Spleen (tissue), 11 donors: ENCODE measurements around the gene DCAF6. TPM values are rescaled to one million over a fixed set of nuclear protein-coding genes. Genes with fewer than 3 reads are reported as not detected.

ENCODE experiments used
- DNase-seq: peaks from one replicate; pipeline ENCODE4 v3.0.0-alpha.2; 2020
- H3K27ac ChIP-seq, 8 donors: fragments of 200-600 bp; sonication (generic) in 7 of 8; 1 replicate in 4 of 8; 2 replicates in 4 of 8; pipeline versions ENCODE4 v1.5.0 to v1.8.0; 2016 to 2021; ENCODE audit warnings: inconsistent platforms in 4 of 8, mild to moderate bottlenecking in 4 of 8, moderate library complexity in 1 of 8
- H3K27me3 ChIP-seq, 7 donors: fragments of 200-600 bp; sonication (generic) in 6 of 7; replicated peaks in 1 of 7; 1 replicate in 4 of 7; 2 replicates in 3 of 7; pipeline versions ENCODE4 v1.5.0 to v1.8.0; 2016 to 2021; ENCODE audit warnings: inconsistent platforms in 3 of 7, mild to moderate bottlenecking in 1 of 7
- H3K36me3 ChIP-seq, 6 donors: fragments of 200-600 bp; sonication (generic) in 5 of 6; 1 replicate in 4 of 6; 2 replicates in 2 of 6; pipeline versions ENCODE4 v1.5.0 to v1.8.0; 2016 to 2021; ENCODE audit warnings: inconsistent platforms in 2 of 6
- H3K4me1 ChIP-seq, 6 donors: fragments of 200-600 bp; sonication (generic) in 5 of 6; 1 replicate in 3 of 6; 2 replicates in 3 of 6; pipeline versions ENCODE4 v1.5.0 to v1.8.0; 2016 to 2021; ENCODE audit warnings: inconsistent platforms in 3 of 6
- H3K4me3 ChIP-seq, 8 donors: fragments of 200-600 bp; sonication (generic) in 7 of 8; 1 replicate in 4 of 8; 2 replicates in 4 of 8; pipeline versions ENCODE4 v1.5.0 to v1.8.0; 2016 to 2021; ENCODE audit warnings: inconsistent platforms in 4 of 8, mild to moderate bottlenecking in 4 of 8, moderate library complexity in 2 of 8
- H3K9me3 ChIP-seq, 8 donors: fragments of 200-600 bp; sonication (generic) in 7 of 8; 1 replicate in 4 of 8; 2 replicates in 4 of 8; pipeline versions ENCODE4 v1.5.0 to v1.8.0; 2016 to 2021; ENCODE audit warnings: inconsistent platforms in 4 of 8
- CTCF ChIP-seq, 11 experiments: fragments of 200-600 bp in 7 of 11; fragments of 450-650 bp in 4 of 11; sonication (generic) in 4 of 11; IDR thresholded peaks in 8 of 11; conservative IDR thresholded peaks in 3 of 11; 1 replicate in 7 of 11; 2 replicates in 4 of 11; pipeline versions ENCODE4 v1.4.0 to v1.8.0; 2016 to 2021; ENCODE audit warnings: antibody characterized with exemption in 11 of 11, inconsistent platforms in 4 of 11, mild to moderate bottlenecking in 1 of 11
- POLR2A ChIP-seq, 3 donors: fragments of 450-650 bp; IDR thresholded peaks; one replicate each; pipeline ENCODE4 v1.5.1; 2017; ENCODE audit warnings: antibody characterized with exemption in 3 of 3, mild to moderate bottlenecking in 1 of 3
- POLR2AphosphoS5 ChIP-seq, 3 donors: sonication (generic); formaldehyde crosslinking; IDR thresholded peaks; one replicate each; pipeline ENCODE4 v1.5.1; 2017; ENCODE audit warnings: antibody characterized with exemption in 3 of 3
- WGBS, 5 donors: extraction: QIAGEN DNeasy Blood & Tissue Kit in 3 of 5; methylation state at CpG; one replicate each; pipeline versions ENCODE4 v1.1.5 to v1.1.7; 2013 to 2018; 5-methylcytosine and 5-hydroxymethylcytosine counted together
- intact Hi-C: fragments of 100-400 bp; cut with DNase I; formaldehyde crosslinking; loops from one replicate; pipeline ENCODE4 v1.15.0; 2023; ENCODE audit warnings: low total_unique reads
- polyA plus RNA-seq, 3 donors: library from polyadenylated mRNA; stranded (reverse); fragments of 200-250 nt; gene quantifications; one replicate each; pipeline ENCODE4 v1.2.1, GENCODE V29; 2013
- total RNA-seq, 7 donors: library from RNA; depleted of rRNA in 3 of 7; stranded (reverse); fragments of >200 nt in 3 of 7; fragmentation: NEBNext Ultra II Directional in 4 of 7; extraction: Animal tissue kit (Norgen Biotek cat#: 25700) in 4 of 7; gene quantifications; one replicate each; pipeline versions ENCODE4 v1.1.0 to v1.2.1, GENCODE V29; 2016 to 2021
- donor health status: healthy with polysubstance abuse.
- donor health status: DM: no; HTN: no; CAD: no; lungs with moderate emphysema.
- donor health status: DM: no; HTN: no; CAD: no.
- donor health status: Bipolar disorder and iron deficiency.
- donor health status: healthy.
- donor health status: DM: no; HTN: no; CAD: no.
- donor health status: DM: yes; HTN: yes; CAD: no.

DCAF6 gene
- total and polyA plus RNA-seq, 10 donors: 19.2 to 76.6 (median 43.6) TPM

- WGBS, 5 donors: 96 to 99% (median 97%) methylated on average over 2 of the region's 2 CpGs
- no peak overlapping the region for H3K4me3 ChIP-seq
- peaks cover 0 to 3% (median 0%) of the 10 kb centered on the region in 8 donors for H3K9me3 ChIP-seq
- peaks cover 0 to 37% (median 3%) of the 10 kb centered on the region in 6 donors for H3K36me3 ChIP-seq
- no peaks in the 10 kb centered on the region for H3K27me3 ChIP-seq
- intact Hi-C loops: no loop called here
- no peak for DNase-seq
- TF ChIP-seq POLR2AphosphoS5 (IDR thresholded peaks at IDR 0.05) (no peak), POLR2A (IDR thresholded peaks at IDR 0.05) (no peak), CTCF (IDR thresholded peaks at IDR 0.05 in 8 of 11, conservative IDR thresholded peaks at IDR 0.05 in 3 of 11) (no peak)
- H3K27ac ChIP-seq: no peak overlapping the region
- H3K4me1 ChIP-seq: peaks cover 0 to 16% (median 11%) of the 10 kb centered on the region in 6 donors
These were observed 121.4 kb downstream of the DCAF6 start for GRCh38 chr1:168057921-168058320.

- Histone ChIP-seq H3K27me3 (no peaks in the 10 kb centered on the region), H3K4me1 (no peaks in the 10 kb centered on the region), H3K9me3 (no peaks in the 10 kb centered on the region), H3K27ac (no peak overlapping the region), H3K4me3 (no peak overlapping the region), H3K36me3 (peaks cover 0 to 72% (median 35%) of the 10 kb centered on the region in 6 donors)
- intact Hi-C loops: no loop called here
- no peak for DNase-seq
- 95 to 100% (median 97%) methylated on average over 1 of the region's 1 CpG for WGBS, 5 donors
- no peak for TF ChIP-seq CTCF (IDR thresholded peaks at IDR 0.05 in 8 of 11, conservative IDR thresholded peaks at IDR 0.05 in 3 of 11)
These were observed 127.7 kb downstream of the DCAF6 start for GRCh38 chr1:168064216-168064615.

GRCh38 chr1:168065506-168065905 is 129.0 kb downstream of the DCAF6 start:
- TF ChIP-seq CTCF (IDR thresholded peaks at IDR 0.05 in 8 of 11, conservative IDR thresholded peaks at IDR 0.05 in 3 of 11) (no peak), POLR2A (IDR thresholded peaks at IDR 0.05) (no peak), POLR2AphosphoS5 (IDR thresholded peaks at IDR 0.05) (no peak)

GRCh38 chr1:168069384-168069783 is 132.9 kb downstream of the DCAF6 start:
- H3K27me3 ChIP-seq: no peaks in the 10 kb centered on the region
- H3K4me3 ChIP-seq: no peak overlapping the region
- intact Hi-C loops: no loop called here
- DNase-seq: no peak
- H3K36me3 ChIP-seq: peaks cover 3 to 100% (median 70%) of the 10 kb centered on the region in 6 donors
- H3K4me1 ChIP-seq: no peaks in the 10 kb centered on the region
- 94 to 97% (median 95%) methylated on average over 3 of the region's 3 CpGs for WGBS, 5 donors
- H3K27ac ChIP-seq: no peak overlapping the region
- TF ChIP-seq CTCF (IDR thresholded peaks at IDR 0.05 in 8 of 11, conservative IDR thresholded peaks at IDR 0.05 in 3 of 11): no peak
- no peak for TF ChIP-seq POLR2A (IDR thresholded peaks at IDR 0.05)
- TF ChIP-seq POLR2AphosphoS5 (IDR thresholded peaks at IDR 0.05): no peak
- H3K9me3 ChIP-seq: no peaks in the 10 kb centered on the region

More at GRCh38 chr1:168065506-168065905, 129.0 kb downstream of the DCAF6 start:
- intact Hi-C loops: no loop called here
- H3K27ac ChIP-seq: no peak overlapping the region
- no peak for DNase-seq
- H3K9me3 ChIP-seq: no peaks in the 10 kb centered on the region
- H3K27me3 ChIP-seq: no peaks in the 10 kb centered on the region
- WGBS, 5 donors: 87 to 99% (median 94%) methylated on average over 3 of the region's 3 CpGs
- H3K36me3 ChIP-seq: peaks cover 1 to 75% (median 45%) of the 10 kb centered on the region in 6 donors
- H3K4me3 ChIP-seq: no peak overlapping the region
- no peaks in the 10 kb centered on the region for H3K4me1 ChIP-seq
